ENCODE data around the gene HOXD8. TPM values are rescaled to one million over a fixed set of nuclear protein-coding genes. Genes with fewer than 3 reads are reported as not detected.

Gene HOXD8
- total and polyA plus RNA-seq, 10 of the 15 experiments (the other 5 are each of a cell fraction or from before 2014, with no cell fraction given) = not detected

DNA sequence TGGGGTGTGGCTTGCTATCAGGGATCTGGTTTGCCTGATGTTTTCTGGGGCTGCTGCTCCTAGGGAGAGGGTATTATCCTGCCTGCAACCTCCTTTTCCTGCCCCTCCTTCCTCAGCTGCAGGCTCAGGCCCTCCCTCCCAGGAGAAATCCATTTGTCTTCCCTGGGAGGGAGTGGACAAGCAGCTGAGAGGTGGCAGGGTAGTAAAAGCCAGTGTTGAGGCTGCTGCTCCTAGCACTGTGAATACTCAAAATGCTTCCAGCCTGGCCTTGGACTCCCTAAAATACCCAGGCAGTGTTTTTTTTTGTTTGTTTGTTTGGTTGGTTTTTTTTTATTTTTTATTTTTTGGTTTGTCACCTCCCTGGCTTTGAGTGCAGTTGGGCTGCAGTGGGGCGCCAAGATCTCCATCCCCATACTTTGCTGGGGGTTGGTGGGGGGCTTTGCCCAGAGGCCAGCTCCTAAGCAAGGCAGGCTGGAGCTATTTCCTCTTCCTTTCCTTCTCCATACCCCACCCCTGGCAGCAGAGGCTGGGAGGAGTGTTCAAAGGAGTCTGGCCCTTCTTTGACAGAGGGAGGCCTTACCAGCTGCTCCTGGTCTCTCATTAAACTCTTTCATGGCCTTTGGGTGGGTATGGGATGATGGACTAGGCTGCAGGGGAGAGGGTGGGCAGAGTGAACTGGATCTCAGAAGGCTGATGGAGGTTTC, 41.2 kb downstream of the HOXD8 start:
- intact Hi-C loops (cut with micrococcal nuclease; ENCODE audit: unreplicated experiment) (no loop called here), in situ Hi-C loops (cut with MboI) (no loop called here)
- Histone ChIP-seq H3K4me2 (ENCODE audit: control insufficient read depth, insufficient read depth) (no peak overlapping the region), H2AFZ (ENCODE audit: control insufficient read depth, low read depth, low read length) (no peak overlapping the region), H3K4me3 (no peak overlapping the region), H3K27ac (ENCODE audit: control insufficient read depth, insufficient read depth) (no peak overlapping the region), H3K79me2 (ENCODE audit: control insufficient read depth, insufficient read depth, low read length) (no peaks in the 10 kb centered on the region), H3K4me1 (ENCODE audit: control insufficient read depth, insufficient read depth, low read length) (no peaks in the 10 kb centered on the region), H3K9ac (ENCODE audit: control insufficient read depth, insufficient read depth, low read length) (no peak overlapping the region), H3K27me3 (replicated peaks in 1 of 2; ENCODE audit: control insufficient read depth in 2 of 2, insufficient read depth in 2 of 2, low read length in 1 of 2) (peaks cover 1 to 26% of the 10 kb centered on the region in 2 experiments), H4K20me1 (ENCODE audit: control insufficient read depth, insufficient read depth) (no peaks in the 10 kb centered on the region), H3K36me3 (ENCODE audit: control insufficient read depth in 2 of 2, insufficient read depth in 2 of 2, low read length in 1 of 2) (no peaks in the 10 kb centered on the region; a peak in 1 of 4 replicates), H3K9me3 (replicated peaks; ENCODE audit: control insufficient read depth, insufficient read depth, low read length) (no peaks in the 10 kb centered on the region; the same call in 2 of the 3 replicates)
- POLR2A ChIA-PET = no interaction called here
- DNase-seq (ENCODE audit: low read depth, low spot score) (no peak), ATAC-seq (no peak), FAIRE-seq (no peak)
- 46% methylated on average over 1 of the region's 1 CpG for WGBS (ENCODE audit: insufficient coverage, insufficient replicate concordance, low lambda C conversion rate, missing lambda C conversion rate)
- no TSS peak for BruUV-seq (replicated peaks)
- RAD21 ChIA-PET (ENCODE audit: unreplicated experiment) = no interaction called here
- CTCF ChIA-PET = no interaction called here
- SMC1A ChIA-PET (ENCODE audit: uncharacterized antibody, unreplicated experiment) = no interaction called here
- TF ChIP-seq ZNF24 (IDR thresholded peaks at IDR 0.05) = no peak
- no peak for TF ChIP-seq IKZF1 (conservative IDR thresholded peaks at IDR 0.05)
- no peak for TF ChIP-seq BACH1 (IDR thresholded peaks at IDR 0.05; ENCODE audit: borderline replicate concordance)

DNA sequence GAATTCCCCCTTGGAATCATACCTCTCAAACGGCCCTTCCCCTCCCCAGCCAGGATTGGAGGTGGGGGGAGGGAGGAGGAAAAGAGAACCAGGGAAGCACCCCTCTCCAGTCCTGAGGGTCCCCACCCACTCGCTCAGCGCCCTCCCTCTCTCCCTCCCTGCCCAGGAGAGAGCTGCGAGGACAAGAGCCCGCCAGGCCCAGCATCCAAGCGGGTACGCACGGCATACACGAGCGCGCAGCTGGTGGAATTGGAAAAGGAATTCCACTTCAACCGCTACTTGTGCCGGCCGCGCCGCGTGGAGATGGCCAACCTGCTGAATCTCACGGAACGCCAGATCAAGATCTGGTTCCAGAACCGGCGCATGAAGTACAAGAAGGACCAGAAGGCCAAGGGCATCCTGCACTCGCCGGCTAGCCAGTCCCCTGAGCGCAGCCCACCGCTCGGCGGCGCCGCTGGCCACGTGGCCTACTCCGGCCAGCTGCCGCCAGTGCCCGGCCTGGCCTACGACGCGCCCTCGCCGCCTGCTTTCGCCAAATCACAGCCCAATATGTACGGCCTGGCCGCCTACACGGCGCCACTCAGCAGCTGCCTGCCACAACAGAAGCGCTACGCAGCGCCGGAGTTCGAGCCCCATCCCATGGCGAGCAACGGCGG, 42.0 kb downstream of the HOXD8 start:
- Histone ChIP-seq H4K20me1 (ENCODE audit: control insufficient read depth, insufficient read depth) (no peaks in the 10 kb centered on the region), H3K4me3 (no peak overlapping the region), H3K4me2 (ENCODE audit: control insufficient read depth, insufficient read depth) (no peak overlapping the region), H2AFZ (ENCODE audit: control insufficient read depth, low read depth, low read length) (no peak overlapping the region), H3K4me1 (ENCODE audit: control insufficient read depth, insufficient read depth, low read length) (no peaks in the 10 kb centered on the region), H3K79me2 (ENCODE audit: control insufficient read depth, insufficient read depth, low read length) (no peaks in the 10 kb centered on the region), H3K27me3 (replicated peaks in 1 of 2; ENCODE audit: control insufficient read depth in 2 of 2, insufficient read depth in 2 of 2, low read length in 1 of 2) (peaks cover 1 to 22% of the 10 kb centered on the region in 2 experiments), H3K9me3 (replicated peaks; ENCODE audit: control insufficient read depth, insufficient read depth, low read length) (no peaks in the 10 kb centered on the region; the same call in 2 of the 3 replicates), H3K27ac (ENCODE audit: control insufficient read depth, insufficient read depth) (no peak overlapping the region), H3K36me3 (ENCODE audit: control insufficient read depth in 2 of 2, insufficient read depth in 2 of 2, low read length in 1 of 2) (no peaks in the 10 kb centered on the region; a peak in 1 of 4 replicates), H3K9ac (ENCODE audit: control insufficient read depth, insufficient read depth, low read length) (no peak overlapping the region)
- ChIA-PET RAD21 (ENCODE audit: unreplicated experiment) (no interaction called here), CTCF (no interaction called here), POLR2A (no interaction called here), SMC1A (ENCODE audit: uncharacterized antibody, unreplicated experiment) (no interaction called here)
- no TSS peak for BruUV-seq (replicated peaks)
- 70% methylated on average over 42 of the region's 51 CpGs for whole genome bisulfite sequencing (ENCODE audit: insufficient coverage, insufficient replicate concordance, low lambda C conversion rate, missing lambda C conversion rate)
- DNase-seq (ENCODE audit: low read depth, low spot score) (no peak), ATAC-seq (no peak), FAIRE-seq (no peak)
- intact Hi-C loops (cut with micrococcal nuclease; ENCODE audit: unreplicated experiment) = no loop called here
- in situ Hi-C loops (cut with MboI) = no loop called here
- TF ChIP-seq POLR2A (IDR thresholded peaks at IDR 0.05; ENCODE audit: low read depth, low read length) (no peak), PAX8 (IDR thresholded peaks at IDR 0.05) (no peak), FOXK2 (IDR thresholded peaks at IDR 0.05) (no peak), SREBF2 (IDR thresholded peaks at IDR 0.05; ENCODE audit: low read length) (no peak), BHLHE40 (IDR thresholded peaks at IDR 0.05; ENCODE audit: borderline replicate concordance in 1 of 2, low read depth in 2 of 2, low read length in 1 of 2) (no peak), BACH1 (IDR thresholded peaks at IDR 0.05; ENCODE audit: borderline replicate concordance) (no peak), TCF12 (IDR thresholded peaks at IDR 0.05; ENCODE audit: low read depth, low read length) (no peak), BMI1 (IDR thresholded peaks at IDR 0.05; ENCODE audit: borderline replicate concordance) (no peak), SRF (IDR thresholded peaks at IDR 0.05; ENCODE audit: low read depth in 2 of 2, low read length in 2 of 2) (no peak), EZH2 (IDR thresholded peaks at IDR 0.05; ENCODE audit: borderline replicate concordance, control insufficient read depth, low read depth, low read length) (no peak), ETV6 (conservative IDR thresholded peaks at IDR 0.05 in 1 of 2, IDR thresholded peaks at IDR 0.05 in 1 of 2; ENCODE audit: borderline replicate concordance in 1 of 2, low read depth in 1 of 2) (no peak), HDAC6 (IDR thresholded peaks at IDR 0.05; ENCODE audit: unreplicated experiment) (no peak), SREBF1 (IDR thresholded peaks at IDR 0.05; ENCODE audit: low read length) (no peak), MYB (IDR thresholded peaks at IDR 0.05; ENCODE audit: borderline replicate concordance, low read depth, low read length) (no peak)
- TF ChIP-seq, protein P1, sequence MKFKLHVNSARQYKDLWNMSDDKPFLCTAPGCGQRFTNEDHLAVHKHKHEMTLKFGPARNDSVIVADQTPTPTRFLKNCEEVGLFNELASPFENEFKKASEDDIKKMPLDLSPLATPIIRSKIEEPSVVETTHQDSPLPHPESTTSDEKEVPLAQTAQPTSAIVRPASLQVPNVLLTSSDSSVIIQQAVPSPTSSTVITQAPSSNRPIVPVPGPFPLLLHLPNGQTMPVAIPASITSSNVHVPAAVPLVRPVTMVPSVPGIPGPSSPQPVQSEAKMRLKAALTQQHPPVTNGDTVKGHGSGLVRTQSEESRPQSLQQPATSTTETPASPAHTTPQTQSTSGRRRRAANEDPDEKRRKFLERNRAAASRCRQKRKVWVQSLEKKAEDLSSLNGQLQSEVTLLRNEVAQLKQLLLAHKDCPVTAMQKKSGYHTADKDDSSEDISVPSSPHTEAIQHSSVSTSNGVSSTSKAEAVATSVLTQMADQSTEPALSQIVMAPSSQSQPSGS (IDR thresholded peaks at IDR 0.05; ENCODE audit: low read length) = no peak
